Suppressor macrophage treated with lipopolysaccharide for 4 hours (primary cell): ENCODE data around the gene AASDH.
"Not testable (repeated sequence)": the region's sequence is repeated elsewhere in the genome, so short reads cannot be mapped to it uniquely, and the experiment has no call there.

Experiments used
- DNase-seq: peaks from one replicate; pipeline ENCODE4 v3.0.0-alpha.2; 2020

Gene AASDH

GRCh38 chr4:56391270-56391669 is 4.0 kb upstream of the AASDH start:
- no peak for DNase-seq

- no peak for DNase-seq
Observed at GRCh38 chr4:56389558-56389957, 2.3 kb upstream of the AASDH start.

- DNase-seq, result no peak
Observed at GRCh38 chr4:56388306-56388705, 1.0 kb upstream of the AASDH start.

GRCh38 chr4:56386091-56386490 is 1.2 kb downstream of the AASDH start:
- DNase-seq, result no peak

- DNase-seq, result no peak
Observed at GRCh38 chr4:56375458-56375857, 11.8 kb downstream of the AASDH start.

GRCh38 chr4:56374956-56375355 is 12.3 kb downstream of the AASDH start:
- DNase-seq, result no peak

GRCh38 chr4:56372774-56373173 is 14.5 kb downstream of the AASDH start:
- no peak for DNase-seq

GRCh38 chr4:56371426-56372220 is 15.7 kb downstream of the AASDH start:
- DNase-seq, result no peak

- DNase-seq, result no peak
Observed at GRCh38 chr4:56370377-56370776, 16.9 kb downstream of the AASDH start.

- DNase-seq, result not testable (repeated sequence)
Observed at GRCh38 chr4:56362981-56363380, 24.3 kb downstream of the AASDH start.

GRCh38 chr4:56360071-56360470 is 27.2 kb downstream of the AASDH start:
- no peak for DNase-seq

- DNase-seq, result no peak
Observed at GRCh38 chr4:56356650-56357049, 30.6 kb downstream of the AASDH start.

- no peak for DNase-seq
Observed at GRCh38 chr4:56348576-56348975, 38.7 kb downstream of the AASDH start.

- DNase-seq, result no peak
Observed at GRCh38 chr4:56345458-56345857, 41.8 kb downstream of the AASDH start.

- no peak for DNase-seq
Observed at GRCh38 chr4:56342746-56343145, 44.5 kb downstream of the AASDH start.

- DNase-seq, result no peak
Observed at GRCh38 chr4:56330691-56331090, 56.6 kb downstream of the AASDH start.

GRCh38 chr4:56326363-56326762 is 60.9 kb downstream of the AASDH start:
- DNase-seq, result no peak

- DNase-seq, result no peak
Observed at GRCh38 chr4:56324011-56324610, 63.2 kb downstream of the AASDH start.

- DNase-seq, result no peak
Observed at GRCh38 chr4:56323327-56323726, 64.0 kb downstream of the AASDH start.

- no peak for DNase-seq
Observed at GRCh38 chr4:56321251-56321650, 66.0 kb downstream of the AASDH start.

- no peak for DNase-seq
Observed at GRCh38 chr4:56320293-56320692, 67.0 kb downstream of the AASDH start.

- DNase-seq, result no peak
Observed at GRCh38 chr4:56318555-56318954, 68.7 kb downstream of the AASDH start.

- DNase-seq, result no peak
Observed at GRCh38 chr4:56317749-56318148, 69.5 kb downstream of the AASDH start.

- DNase-seq, result no peak
Observed at GRCh38 chr4:56316011-56316650, 71.2 kb downstream of the AASDH start.
